Endometrium (tissue), 2 donors: ENCODE data around the gene SMPX.

Experiments used
- FAIRE-seq: peaks from 2 replicates; lab custom pipeline; 2012; peaks lifted over from hg19 to GRCh38; lab: Jason Lieb, UNC
- donor health status: control.
- donor health status: control.

Gene SMPX

GRCh38 chrX:21711848-21712197, 46.1 kb downstream of the SMPX start:
- no peak for FAIRE-seq

- no peak for FAIRE-seq
These were observed 46.6 kb downstream of the SMPX start for GRCh38 chrX:21711129-21711847.

- FAIRE-seq: no peak
These were observed 49.8 kb downstream of the SMPX start for GRCh38 chrX:21708116-21708515.

DNA sequence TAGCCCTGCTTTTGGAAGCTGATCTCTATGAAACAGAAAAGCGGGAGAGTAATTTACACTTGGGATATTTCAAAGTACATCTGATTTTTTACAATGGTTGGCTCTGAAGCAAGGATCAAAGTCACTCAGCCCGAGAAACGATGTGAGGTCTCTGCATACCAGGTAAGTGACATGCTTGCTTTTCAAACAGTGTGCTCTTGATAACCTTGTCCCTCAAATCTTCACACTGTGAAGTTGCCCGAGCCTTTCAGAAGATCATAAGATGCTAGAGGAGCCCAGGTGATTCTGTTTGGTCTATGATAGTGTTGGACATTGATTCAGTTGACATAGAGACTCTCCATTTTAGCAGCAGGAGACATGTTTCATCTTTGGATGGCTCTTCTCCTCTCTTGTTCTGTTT, 52.7 kb downstream of the SMPX start:
- no peak for FAIRE-seq

DNA sequence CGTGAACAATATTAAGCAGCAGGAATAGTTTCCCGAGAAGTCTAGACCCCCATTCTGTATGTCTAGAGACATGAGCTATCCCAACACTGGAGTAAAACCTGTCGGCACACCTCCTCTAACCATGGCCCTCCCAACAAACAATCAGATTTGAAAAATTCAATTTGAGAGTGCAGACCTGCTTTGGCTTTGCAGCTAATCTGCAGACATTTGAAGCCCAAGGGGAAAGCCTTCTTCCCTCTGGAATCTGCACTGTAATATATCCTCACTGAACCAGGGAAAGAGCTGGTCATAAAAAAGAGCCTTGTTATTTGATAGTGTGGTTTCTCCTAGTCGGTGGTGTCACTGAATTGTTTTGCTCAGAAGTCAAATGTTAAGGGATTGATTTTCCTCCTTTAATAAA, 55.2 kb downstream of the SMPX start:
- no peak for FAIRE-seq

DNA sequence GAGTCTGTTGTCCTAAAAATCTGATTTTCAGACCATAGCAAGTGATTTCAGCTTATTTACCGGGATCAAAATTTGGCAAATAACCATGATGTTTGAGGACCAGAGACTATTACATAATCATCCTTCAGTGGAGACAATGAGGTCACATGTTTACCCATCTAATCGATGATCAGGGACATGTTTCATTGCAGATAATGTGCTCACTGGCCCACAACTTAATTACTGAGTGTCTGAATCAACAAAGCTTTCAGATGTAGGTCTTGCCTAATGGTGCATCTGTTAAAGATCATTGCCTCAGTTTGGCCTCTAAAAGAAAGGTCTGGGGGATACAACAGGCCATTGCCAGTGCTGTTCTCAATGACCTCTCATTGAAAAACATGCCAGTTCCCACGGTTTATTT, 56.9 kb downstream of the SMPX start:
- no peak for FAIRE-seq

DNA sequence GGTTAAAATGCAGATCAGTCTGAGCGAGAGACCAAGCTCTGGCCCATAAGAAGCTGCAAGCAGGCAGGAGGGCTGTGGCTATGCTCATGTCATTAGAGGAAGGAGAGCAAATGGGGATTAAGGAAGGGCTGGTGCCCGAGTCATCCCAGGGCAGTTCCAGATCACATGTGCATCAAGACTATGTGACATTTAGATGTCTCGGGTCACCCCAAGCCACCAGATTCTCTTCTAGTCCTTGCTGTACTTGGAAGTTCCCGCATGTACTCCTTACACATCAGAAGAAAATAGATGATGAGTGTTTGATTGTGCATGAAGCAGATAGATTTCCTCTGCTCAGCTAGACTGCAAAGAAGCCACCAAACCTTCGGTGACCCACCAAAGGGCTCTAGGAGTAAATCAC, 57.6 kb downstream of the SMPX start:
- FAIRE-seq: no peak

DNA sequence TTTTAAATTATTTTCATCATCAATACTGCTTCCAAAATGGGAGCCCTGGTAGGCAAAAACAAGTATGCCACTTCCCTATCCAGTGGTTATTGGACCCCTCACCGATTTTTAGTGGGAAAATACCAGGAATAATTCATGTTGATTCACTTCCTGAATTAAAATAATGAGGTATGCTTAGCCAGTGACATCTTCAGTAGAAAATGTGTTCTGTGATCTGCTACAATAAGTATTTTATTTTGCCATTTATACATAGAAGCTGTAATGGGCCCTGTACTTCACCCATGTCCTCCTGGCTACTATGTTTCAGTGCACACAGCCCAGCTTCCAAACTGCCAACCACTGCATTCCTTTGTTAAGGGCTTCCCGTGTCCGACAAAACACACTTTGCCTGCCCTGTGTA, 58.8 kb downstream of the SMPX start:
- FAIRE-seq: no peak

DNA sequence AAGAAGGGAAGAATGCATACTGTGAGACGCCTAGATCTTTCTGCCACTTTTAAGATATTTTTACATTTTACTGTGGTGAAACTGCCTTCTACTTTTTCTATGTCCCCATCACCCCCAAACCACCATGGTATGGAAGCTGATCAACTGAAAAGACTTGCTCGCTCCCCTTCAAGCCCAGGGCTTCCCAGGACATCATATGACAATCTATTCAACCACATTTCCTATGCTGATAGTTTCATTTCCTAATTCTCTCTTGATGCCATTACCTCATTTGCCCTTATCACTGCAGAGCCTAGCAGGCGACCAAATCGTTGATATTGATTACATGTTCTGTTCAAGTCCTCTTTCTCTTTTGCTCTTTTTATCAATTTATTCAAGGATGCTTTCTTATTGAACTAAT, 59.6 kb downstream of the SMPX start:
- no peak for FAIRE-seq

- FAIRE-seq: no peak
These were observed 66.4 kb downstream of the SMPX start for GRCh38 chrX:21691512-21692018.

DNA sequence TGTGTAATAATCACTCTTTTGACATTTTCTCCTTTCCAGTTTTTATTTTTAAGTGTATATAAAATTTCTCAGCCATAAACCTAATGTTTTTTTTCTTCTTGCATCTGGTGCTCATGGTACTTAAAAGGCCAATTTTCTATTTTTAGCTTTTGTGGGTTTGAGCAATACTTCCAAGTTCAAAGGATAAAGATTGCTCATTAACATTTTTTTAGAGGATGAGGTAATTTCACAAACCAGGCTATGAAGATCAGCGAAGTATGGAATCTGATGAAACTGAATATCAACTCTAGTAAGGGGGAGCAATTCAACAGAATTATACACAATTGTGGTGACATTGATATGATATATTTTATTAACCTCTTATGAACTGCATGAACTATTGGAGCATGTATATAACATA, 74.0 kb downstream of the SMPX start:
- FAIRE-seq: no peak

GRCh38 chrX:21678048-21678612, 79.8 kb downstream of the SMPX start:
- FAIRE-seq: no peak

- no peak for FAIRE-seq
These were observed 82.0 kb downstream of the SMPX start for GRCh38 chrX:21675931-21676330.

DNA sequence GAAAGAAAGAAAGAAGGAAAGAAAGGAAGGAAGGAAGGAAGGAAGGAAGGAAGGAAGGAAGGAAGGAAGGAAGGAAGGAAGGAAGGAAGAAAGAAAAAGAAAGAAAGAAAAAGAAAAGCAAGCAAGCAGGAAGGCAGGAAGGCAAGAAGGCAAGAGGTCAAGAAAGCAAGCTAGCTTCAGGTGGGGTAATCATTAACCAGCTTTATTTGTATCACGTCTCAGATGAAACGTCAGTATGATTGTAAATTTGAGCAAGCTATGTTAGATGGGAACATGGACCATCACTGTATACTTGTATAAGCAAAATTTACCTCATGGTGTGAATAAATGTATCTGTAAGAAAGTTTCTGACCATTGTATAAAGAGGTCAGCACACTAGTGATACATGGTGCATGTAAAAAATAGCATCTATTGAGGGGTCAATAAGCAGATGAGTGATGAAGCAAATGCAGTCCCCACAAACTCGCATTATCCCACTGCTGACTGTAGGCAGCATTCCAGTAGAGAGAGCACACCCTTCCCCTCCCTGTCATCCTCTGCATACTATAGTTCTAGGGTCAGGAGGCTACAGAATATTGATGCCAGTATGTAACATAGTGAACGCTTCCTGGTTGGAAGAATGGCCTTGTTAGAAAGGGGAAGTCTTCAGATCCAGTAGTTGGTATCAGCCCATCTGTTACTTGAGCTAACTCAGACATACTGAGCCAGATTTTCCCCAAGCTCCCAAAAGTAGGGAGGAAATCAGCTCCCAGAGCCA, 83.3 kb downstream of the SMPX start:
- FAIRE-seq: no peak

DNA sequence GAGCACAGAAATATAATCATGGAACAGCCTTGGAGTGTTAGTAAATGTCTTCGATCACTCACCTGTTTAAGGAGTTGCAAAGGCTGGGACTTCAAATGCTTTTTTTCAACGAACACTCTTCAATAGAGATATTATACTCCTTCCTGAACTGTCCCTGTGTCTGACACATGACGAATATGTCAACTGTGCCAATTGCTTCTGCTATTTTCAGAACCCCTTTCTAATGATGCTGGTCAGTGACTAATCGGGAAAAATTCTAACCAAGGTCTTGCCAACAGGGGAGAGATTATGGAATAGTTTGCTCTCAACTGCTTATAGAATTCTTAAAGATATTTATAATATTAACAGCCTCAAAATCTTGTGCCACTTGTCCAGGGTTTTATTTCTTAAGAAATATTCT, 91.2 kb downstream of the SMPX start:
- FAIRE-seq: no peak

GRCh38 chrX:21666252-21666651, 91.7 kb downstream of the SMPX start:
- FAIRE-seq: no peak

GRCh38 chrX:21662761-21663160, 95.2 kb downstream of the SMPX start:
- no peak for FAIRE-seq

DNA sequence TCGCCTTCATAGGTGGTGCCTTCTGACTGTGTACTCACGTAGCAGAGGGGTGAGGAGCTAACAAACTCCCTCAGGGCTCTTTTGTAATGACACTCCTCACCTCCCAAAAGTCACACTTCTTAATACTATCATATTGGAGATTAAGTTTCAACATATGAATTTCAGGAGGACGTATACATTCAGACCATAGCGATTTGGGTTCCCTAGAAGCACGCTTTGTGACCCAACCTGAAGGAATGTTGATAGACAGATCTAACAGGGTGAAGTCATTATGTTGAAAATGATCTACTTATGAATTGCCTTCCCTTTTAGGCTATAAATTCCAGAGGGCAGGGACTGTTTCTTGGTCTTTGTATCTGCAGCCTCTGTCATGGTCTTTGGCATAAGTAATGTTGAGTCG, 96.6 kb downstream of the SMPX start:
- no peak for FAIRE-seq

- FAIRE-seq: no peak
These were observed 97.8 kb downstream of the SMPX start for GRCh38 chrX:21660156-21660555.

DNA sequence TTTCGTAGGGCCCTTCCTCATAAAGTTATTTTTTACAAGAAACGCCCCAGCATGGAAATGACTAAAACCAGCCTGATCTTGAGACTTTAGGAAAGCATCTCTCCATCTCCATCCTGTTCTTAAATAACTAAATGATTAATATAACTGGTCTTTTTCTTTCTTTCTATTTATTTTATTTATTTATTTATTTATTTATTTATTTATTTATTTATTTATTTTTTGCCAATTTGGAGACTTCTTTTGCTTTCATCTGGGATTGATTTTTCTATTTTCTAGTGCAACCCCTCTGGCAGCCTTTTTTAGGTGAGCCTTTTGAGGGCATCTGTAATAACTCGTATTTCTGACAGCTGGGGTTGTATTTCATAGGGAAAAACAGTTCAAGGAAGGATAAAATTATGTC, 98.6 kb downstream of the SMPX start:
- FAIRE-seq: no peak

DNA sequence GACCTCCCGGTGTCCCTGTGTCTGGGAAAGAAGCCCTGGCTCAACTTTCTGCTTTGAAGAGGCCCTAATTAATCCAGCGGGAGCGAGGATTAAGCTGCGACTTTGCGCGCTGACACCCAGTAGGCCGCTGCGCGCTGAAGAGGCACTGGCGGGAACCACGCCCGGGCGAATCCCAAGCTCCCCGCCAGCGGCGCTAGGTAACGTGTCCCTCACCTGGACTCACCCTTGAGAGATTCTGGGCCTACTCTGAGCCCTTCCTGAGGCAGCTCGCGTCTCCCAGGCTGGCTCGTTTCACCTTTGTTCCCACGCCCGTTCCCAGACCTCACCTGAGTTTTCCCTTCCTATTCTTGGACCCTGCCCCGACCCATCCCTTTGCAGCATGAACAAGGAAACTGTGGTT, 99.2 kb downstream of the SMPX start:
- no peak for FAIRE-seq

DNA sequence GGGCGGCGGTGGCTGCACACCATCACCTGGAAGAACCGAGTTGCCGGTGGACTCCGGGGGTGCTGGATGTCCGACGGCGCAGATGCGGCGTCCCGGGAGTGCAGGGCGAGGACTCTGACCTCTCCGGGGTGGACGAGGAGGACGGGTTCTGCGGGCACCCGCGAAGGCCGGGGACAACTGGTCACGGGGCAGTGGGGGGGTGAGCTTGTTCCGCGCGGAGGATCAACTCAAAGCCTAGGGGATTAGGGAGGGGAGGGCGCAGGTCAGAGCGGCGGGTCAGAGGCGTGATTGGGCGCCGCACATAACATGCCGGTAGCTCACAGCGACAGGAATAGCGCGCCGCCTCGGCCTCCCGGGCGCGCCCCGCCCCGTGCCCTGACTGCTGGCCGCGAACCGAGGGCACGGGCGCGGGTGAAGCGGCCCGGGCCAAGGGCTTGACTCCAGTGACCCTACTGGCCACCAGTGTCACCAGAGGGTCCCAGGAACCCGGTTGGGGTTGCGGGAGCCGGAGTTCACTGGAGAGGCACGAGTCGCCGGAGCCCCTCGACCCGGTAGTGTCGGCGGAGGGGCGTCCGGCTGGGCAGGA, 99.7 kb downstream of the SMPX start, which contains the start of gene KLHL34:
Gene KLHL34 (minus strand): TSS at position 179 of the 586 bp plus-strand sequence. CDS start 542 bp downstream, outside the sequence.
- no peak for FAIRE-seq
